Cardiac ventricle fibroblast (primary cell): ENCODE results near the gene SLC9C1. TPM values are rescaled to one million over a fixed set of nuclear protein-coding genes. Genes with fewer than 3 reads are reported as not detected.

Experiments used
- total RNA-seq: library from RNA; depleted of rRNA; stranded (reverse); fragments of >200 nt; gene quantifications from 2 replicates; pipeline ENCODE4 v1.2.3, GENCODE V29; 2015

Gene SLC9C1
- 0.19 TPM in 1 of 2 replicates, not detected in the other for total RNA-seq

DNA sequence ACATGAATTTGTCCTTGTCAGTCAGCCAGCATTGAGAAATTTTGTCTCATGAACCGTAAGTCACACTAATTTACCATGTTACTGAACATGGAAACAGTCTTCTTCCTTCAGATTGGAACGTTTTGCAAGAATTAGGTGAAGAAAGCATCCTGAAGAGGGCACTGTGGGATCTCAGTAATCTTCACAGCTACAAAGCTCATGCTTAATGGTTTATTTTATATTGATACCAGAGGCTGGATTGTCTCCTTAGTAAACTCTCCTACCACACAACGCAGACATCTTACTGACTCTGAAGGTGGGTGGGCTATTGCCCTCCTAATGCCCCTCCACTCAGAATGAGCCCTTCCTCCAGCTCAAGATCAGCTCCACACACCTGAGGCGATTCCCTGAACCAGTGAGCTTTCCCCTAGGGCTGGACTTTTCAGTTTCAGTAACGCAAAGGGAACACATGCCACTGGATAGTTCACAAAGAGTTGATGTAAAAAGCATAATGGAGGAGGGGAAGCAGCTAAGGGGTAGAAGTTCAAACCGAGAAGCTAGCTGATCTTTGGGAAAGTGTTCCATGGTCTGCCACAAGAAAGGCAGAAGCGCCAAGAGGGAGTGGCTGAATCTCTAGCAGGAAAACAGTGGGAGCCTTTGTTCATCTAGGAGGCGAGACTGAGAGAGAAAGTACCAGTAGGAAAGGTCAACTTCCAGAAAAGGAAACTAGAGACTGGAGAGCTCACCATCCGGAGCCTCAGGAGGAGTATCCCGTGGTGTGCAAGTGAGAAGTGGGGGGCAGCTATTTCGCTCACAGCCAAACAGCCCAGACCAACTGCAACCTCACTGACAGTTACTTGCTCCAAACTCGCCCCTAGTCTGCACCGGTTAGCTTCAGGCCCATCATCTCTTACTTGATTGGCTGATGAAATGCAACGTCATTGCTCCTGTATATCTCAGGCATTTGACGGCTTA lies at the start of gene SLC9C1:
Gene SLC9C1, minus strand, starts transcription at position 849 of the 954 bp plus-strand sequence. CDS start 7,425 bp downstream, outside the sequence.

DNA sequence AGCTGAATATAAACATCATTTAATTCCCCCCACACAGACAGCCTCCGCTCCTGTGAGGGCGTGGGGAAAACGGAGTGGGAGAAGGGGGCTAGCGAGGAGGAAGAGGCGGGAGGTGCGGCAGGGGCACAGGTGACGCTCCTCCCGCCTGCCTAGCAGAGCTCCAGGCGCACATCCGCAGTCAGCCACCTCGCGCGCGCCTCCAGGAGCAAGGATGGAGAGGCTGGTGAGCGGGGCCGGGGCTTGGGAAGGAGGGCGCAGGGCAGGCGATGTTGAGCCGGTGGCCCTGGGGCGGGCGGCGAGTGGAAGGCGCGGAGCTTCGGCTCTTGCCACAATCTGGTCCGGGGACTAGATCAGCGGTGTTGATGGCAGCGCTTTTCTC lies 39.0 kb upstream of the SLC9C1 start, which contains the start of gene CD200:
Gene CD200, plus strand, starts transcription at position 155 of the 379 bp plus-strand sequence. Its CDS starts 57 bp downstream, at position 212.

DNA sequence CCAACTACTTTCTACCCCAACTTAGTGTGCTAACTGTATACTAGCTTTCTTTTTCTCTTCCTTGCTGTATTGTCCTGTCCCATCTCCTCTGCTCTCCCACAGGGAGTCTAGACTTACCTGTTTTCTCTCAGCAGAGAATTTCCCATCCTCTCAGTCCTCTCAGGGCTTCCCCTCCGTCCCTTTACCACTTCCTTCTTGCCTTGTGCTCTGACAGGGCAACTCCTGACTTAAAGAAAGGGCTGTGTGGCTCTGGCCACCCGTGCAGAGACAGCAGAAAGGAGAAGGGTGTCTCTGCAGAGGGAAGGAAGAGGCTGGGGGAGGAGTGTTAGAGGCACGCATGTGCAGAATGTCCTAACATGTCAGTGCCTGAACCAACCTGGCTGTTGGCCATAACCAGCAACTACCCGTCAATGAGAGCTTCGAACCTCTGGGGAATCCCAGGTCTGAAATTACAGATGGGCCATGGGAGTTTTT lies 161.0 kb downstream of the SLC9C1 start, which contains the start of gene GCSAM:
Gene GCSAM, minus strand, starts transcription at position 274 of the 474 bp plus-strand sequence. Its CDS starts 128 bp downstream, at position 146.

Other genes with a start within 250 kb of the SLC9C1 start
- gene C3orf52, start 207.8 kb downstream of the SLC9C1 start, total RNA-seq = 0.34 and 0.37 TPM in 2 replicates
- gene GCSAM, start 161.0 kb downstream of the SLC9C1 start, total RNA-seq = not detected in 2 replicates
- 7.8 and 8.7 TPM in 2 replicates for gene CD200, start 38.9 kb upstream of the SLC9C1 start, total RNA-seq
- gene BTLA, start 205.3 kb upstream of the SLC9C1 start, total RNA-seq = not detected in 2 replicates